Hepatocyte (in vitro differentiated cells): Measurements from ENCODE around the gene DLX6. TPM values are rescaled to one million over a fixed set of nuclear protein-coding genes. Genes with fewer than 3 reads are reported as not detected.

Source experiments
- DNase-seq: peaks from one replicate; pipeline ENCODE4 v3.0.0-alpha.2; 2016; ENCODE audit warnings: low spot score
- H2AFZ ChIP-seq: fragments of 200-600 bp; sonication (generic); 2 replicates; pipeline ENCODE4 v1.6.0; 2016; ENCODE audit warnings: antibody characterized with exemption, mild to moderate bottlenecking
- H3K27ac ChIP-seq: fragments of 200-600 bp; sonication (generic); 2 replicates; pipeline ENCODE4 v1.5.1; 2016; ENCODE audit warnings: mild to moderate bottlenecking
- H3K27me3 ChIP-seq: fragments of 200-600 bp; sonication (generic); 2 replicates; pipeline ENCODE4 v1.6.1; 2016
- H3K36me3 ChIP-seq: fragments of 200-600 bp; sonication (generic); replicated peaks from 2 replicates; pipeline ENCODE4 v1.5.1; 2016; ENCODE audit warnings: low read depth; ENCODE audit not compliant: insufficient read depth
- H3K4me1 ChIP-seq: fragments of 200-600 bp; sonication (generic); 2 replicates; pipeline ENCODE4 v1.5.1; 2016; ENCODE audit warnings: mild to moderate bottlenecking, moderate library complexity; ENCODE audit not compliant: insufficient read depth
- H3K4me2 ChIP-seq: fragments of 200-600 bp; sonication (generic); 2 replicates; pipeline ENCODE4 v1.6.0; 2016
- H3K4me3 ChIP-seq: fragments of 200-600 bp; sonication (generic); 2 replicates; pipeline ENCODE4 v1.5.1; 2016; ENCODE audit warnings: mild to moderate bottlenecking
- H3K79me2 ChIP-seq: fragments of 200-600 bp; sonication (generic); 2 replicates; pipeline ENCODE4 v1.6.0; 2017; ENCODE audit warnings: mild to moderate bottlenecking
- H3K9me2 ChIP-seq: fragments of 200-600 bp; sonication (generic); replicated peaks from 2 replicates; pipeline ENCODE4 v1.6.0; 2017; ENCODE audit warnings: mild to moderate bottlenecking; ENCODE audit not compliant: insufficient read depth
- H3K9me3 ChIP-seq: fragments of 200-600 bp; sonication (generic); 2 replicates; pipeline ENCODE4 v1.5.1; 2016; ENCODE audit warnings: low read depth, mild to moderate bottlenecking
- H4K20me1 ChIP-seq: fragments of 200-600 bp; sonication (generic); 2 replicates; pipeline ENCODE4 v1.6.0; 2016; ENCODE audit warnings: mild to moderate bottlenecking; ENCODE audit not compliant: insufficient read depth, poor library complexity, severe bottlenecking
- CTCF ChIP-seq: fragments of 200-600 bp; sonication (generic); IDR thresholded peaks from 2 replicates; pipeline ENCODE4 v1.5.1; 2016; ENCODE audit warnings: antibody characterized with exemption, mild to moderate bottlenecking; ENCODE audit not compliant: poor library complexity
- EZH2 ChIP-seq: fragments of 200-600 bp; sonication (generic); IDR thresholded peaks from 2 replicates; pipeline ENCODE4 v1.6.1; 2016; ENCODE audit warnings: antibody characterized with exemption, mild to moderate bottlenecking, borderline replicate concordance
- EZH2phosphoT487 ChIP-seq: fragments of 200-600 bp; sonication (generic); IDR thresholded peaks from one replicate; pipeline ENCODE4 v1.6.1; 2018; ENCODE audit warnings: antibody characterized with exemption, mild to moderate bottlenecking, low read depth, moderate library complexity; ENCODE audit not compliant: unreplicated experiment, severe bottlenecking
- WGBS: methylation state at CpG from one replicate; pipeline ENCODE4 v1.1.6; 2016; ENCODE audit warnings: low lambda C conversion rate; ENCODE audit errors: missing lambda C conversion rate; 5-methylcytosine and 5-hydroxymethylcytosine counted together
- polyA plus RNA-seq: library from polyadenylated mRNA; unstranded; fragments of >200 nt; fragmentation: Nextera tagmentation; extraction: Ambion mirVana; gene quantifications from 2 replicates; pipeline ENCODE4 v1.2.1, GENCODE V29; 2016
- small RNA-seq: library from RNA; depleted of rRNA; stranded (forward); fragments of <200 nt; gene quantifications from one replicate; pipeline ENCODE3, GENCODE V24; 2014
- total RNA-seq: library from RNA; depleted of rRNA; stranded (reverse); fragments of >200 nt; gene quantifications from 2 replicates; pipeline ENCODE4 v1.2.3, GENCODE V29; 2014

The DLX6 gene
- total and polyA plus RNA-seq, 2 experiments from 2014 or later: 1.9 to 3.5 TPM

GRCh38 chr7:97039374-97040065 lies 34.2 kb downstream of the DLX6 start:
- Histone ChIP-seq H3K27me3 (peaks cover 11% of the 10 kb centered on the region), H3K79me2 (no peaks in the 10 kb centered on the region), H3K4me2 (no peak overlapping the region), H2AFZ (no peak overlapping the region), H3K4me3 (no peak overlapping the region), H4K20me1 (no peaks in the 10 kb centered on the region), H3K9me3 (no peaks in the 10 kb centered on the region), H3K9me2 (no peaks in the 10 kb centered on the region), H3K4me1 (no peaks in the 10 kb centered on the region), H3K27ac (no peak overlapping the region), H3K36me3 (no peaks in the 10 kb centered on the region)
- 89% methylated on average over 5 of the region's 5 CpGs for WGBS
- no peak for DNase-seq
- TF ChIP-seq EZH2phosphoT487 (no peak), EZH2 (no peak), CTCF (no peak)

DNA sequence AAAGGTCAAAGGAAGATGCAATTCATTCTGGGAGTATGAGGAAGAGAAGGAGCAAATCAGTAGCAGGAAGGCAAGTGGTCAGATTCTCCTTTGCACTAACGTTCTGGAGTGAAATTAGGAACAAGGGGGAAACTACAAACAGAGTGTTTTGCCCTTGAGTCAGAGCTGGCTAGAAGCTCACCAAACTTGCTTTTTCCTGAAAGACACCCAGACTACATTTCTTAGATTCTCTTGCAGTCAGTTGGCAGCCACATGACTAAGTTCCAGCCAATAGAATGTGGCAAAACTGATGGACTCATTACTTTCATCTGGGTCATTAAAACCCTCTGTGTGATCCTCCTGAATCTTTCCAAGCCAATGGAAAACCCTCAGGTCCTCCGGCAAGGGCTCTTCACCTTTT lies 37.9 kb downstream of the DLX6 start:
- Histone ChIP-seq H3K4me1 (no peaks in the 10 kb centered on the region), H3K4me2 (no peak overlapping the region), H3K27ac (no peak overlapping the region), H2AFZ (no peak overlapping the region), H3K4me3 (no peak overlapping the region), H3K9me2 (no peaks in the 10 kb centered on the region), H3K36me3 (no peaks in the 10 kb centered on the region), H3K27me3 (peaks cover 11% of the 10 kb centered on the region), H3K9me3 (no peaks in the 10 kb centered on the region), H4K20me1 (no peaks in the 10 kb centered on the region), H3K79me2 (no peaks in the 10 kb centered on the region)
- no peak for TF ChIP-seq EZH2
- TF ChIP-seq EZH2phosphoT487: no peak
- no peak for TF ChIP-seq CTCF
- WGBS: 62% methylated on average over 2 of the region's 2 CpGs
- no peak for DNase-seq

Small RNAs within 50 kb of the gene (small RNA-seq; reads per million reads assigned to genes)
- gene RF01778 (not detected), gene RF01887 (not detected), gene RF01888 (not detected)

Other genes with a start within 250 kb of the DLX6 start
- gene DLX5, start 19.3 kb downstream of the DLX6 start, total RNA-seq: 4.0 and 5.0 TPM in 2 replicates
- gene DLX5, start 19.3 kb downstream of the DLX6 start, polyA plus RNA-seq: 19.6 and 22.1 TPM in 2 replicates
- gene SDHAF3, start 112.1 kb downstream of the DLX6 start, total RNA-seq: 17.5 and 22.1 TPM in 2 replicates
- gene SDHAF3, start 112.1 kb downstream of the DLX6 start, polyA plus RNA-seq: 19.2 and 20.1 TPM in 2 replicates